PC-9 (cell line): Measurements from ENCODE around the gene NOB1.

ENCODE experiments used
- CTCF ChIP-seq: fragments of 200-600 bp; sonication (generic); conservative IDR thresholded peaks from 2 replicates; pipeline ENCODE4 v1.6.1; 2017; ENCODE audit warnings: mixed run types, antibody characterized with exemption, mild to moderate bottlenecking, moderate library complexity
- EZH2 ChIP-seq: fragments of 200-600 bp; sonication (generic); IDR thresholded peaks from 2 replicates; pipeline ENCODE4 v1.8.0; 2017; ENCODE audit warnings: antibody characterized with exemption, low read depth

- TF ChIP-seq CTCF, result no peak
- TF ChIP-seq EZH2, result no peak
Measured at GRCh38 chr16:69701866-69702265, 52.9 kb downstream of the NOB1 start.
